KG1 (cell line): ENCODE data around the gene TRAM2.

Experiments
- DNase-seq: peaks from one replicate; lab custom pipeline; 2025; lab: John Stamatoyannopoulos, UW

The TRAM2 gene, protein sequence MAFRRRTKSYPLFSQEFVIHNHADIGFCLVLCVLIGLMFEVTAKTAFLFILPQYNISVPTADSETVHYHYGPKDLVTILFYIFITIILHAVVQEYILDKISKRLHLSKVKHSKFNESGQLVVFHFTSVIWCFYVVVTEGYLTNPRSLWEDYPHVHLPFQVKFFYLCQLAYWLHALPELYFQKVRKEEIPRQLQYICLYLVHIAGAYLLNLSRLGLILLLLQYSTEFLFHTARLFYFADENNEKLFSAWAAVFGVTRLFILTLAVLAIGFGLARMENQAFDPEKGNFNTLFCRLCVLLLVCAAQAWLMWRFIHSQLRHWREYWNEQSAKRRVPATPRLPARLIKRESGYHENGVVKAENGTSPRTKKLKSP

DNA sequence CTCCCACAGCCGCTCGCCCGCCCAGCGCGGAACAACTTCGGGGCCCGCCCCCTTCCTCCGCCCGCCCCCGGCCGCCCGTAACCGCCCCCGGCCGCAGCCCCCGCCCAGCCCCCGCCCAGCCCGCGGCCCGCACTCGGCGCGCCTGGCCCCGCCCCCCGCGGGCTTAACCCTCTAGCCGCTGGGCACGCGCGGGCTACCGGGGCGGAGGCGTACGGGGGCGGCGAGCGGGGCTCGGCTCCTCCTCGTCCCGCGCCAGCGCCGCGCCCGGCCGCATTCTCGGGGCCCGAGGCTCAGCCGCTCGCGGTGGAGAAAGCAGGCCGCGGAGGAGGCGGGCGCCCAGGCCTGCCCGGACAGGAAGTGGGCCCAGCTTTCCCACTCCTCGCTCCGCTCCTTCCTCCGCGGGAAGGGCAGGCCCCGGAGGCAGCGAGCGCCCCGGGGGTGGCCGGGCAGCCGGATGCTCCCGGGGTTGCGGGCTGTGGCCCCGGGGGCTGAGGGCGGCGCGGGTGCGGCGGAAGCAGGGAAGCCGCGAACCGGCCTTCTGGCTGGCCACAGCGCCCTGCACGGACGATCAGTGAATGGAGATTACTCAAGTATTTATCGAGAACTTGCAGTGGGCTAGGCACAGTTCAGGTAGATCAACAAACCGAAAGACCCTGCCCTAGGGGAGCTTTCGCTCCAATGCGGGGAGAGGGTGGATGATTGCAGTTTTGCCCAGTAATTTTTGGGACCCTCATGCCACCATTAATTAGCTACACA lies at the start of gene TRAM2:
Gene TRAM2 (minus strand): TSS at position 39 of the 756 bp plus-strand sequence. CDS start 145 bp downstream, outside the sequence.
- DNase-seq: peak; percentile 62

DNA sequence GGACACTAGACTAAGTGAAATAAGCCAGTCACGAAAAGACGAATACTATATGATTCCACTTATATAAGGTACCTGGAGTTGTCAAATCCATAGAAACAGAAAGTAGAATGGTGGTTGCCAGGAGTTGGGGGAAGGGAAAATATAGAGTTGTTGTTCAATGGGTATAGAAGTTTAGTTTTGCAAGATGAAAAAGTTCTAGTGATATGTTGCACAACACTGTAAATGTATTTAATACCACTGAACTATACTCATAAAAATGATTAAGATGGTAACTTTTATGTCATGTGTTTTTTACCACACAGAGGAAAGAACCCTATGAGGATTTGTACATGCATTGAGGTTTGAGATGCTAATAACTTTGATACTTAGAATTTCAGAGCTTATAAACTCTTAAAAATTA lies 46.0 kb upstream of the TRAM2 start:
- no peak for DNase-seq

DNA sequence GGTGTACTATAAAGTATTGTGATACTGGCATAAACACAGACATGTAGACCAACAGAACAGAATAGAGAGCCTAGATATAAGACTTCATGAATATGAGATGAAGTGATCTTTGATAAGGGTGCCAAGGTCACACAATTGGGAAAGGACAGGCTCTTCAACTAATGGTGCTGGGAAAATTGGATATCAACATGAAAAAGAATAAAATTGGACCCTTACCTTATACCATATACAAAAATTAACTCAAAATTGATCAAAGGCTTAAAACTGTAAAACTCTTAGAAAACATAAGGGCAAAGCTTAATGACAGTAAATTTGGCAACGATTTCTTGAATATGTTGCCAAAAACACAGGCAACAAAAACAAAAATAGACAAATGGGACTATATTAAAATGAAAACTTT lies 44.8 kb upstream of the TRAM2 start:
- DNase-seq: no peak

DNA sequence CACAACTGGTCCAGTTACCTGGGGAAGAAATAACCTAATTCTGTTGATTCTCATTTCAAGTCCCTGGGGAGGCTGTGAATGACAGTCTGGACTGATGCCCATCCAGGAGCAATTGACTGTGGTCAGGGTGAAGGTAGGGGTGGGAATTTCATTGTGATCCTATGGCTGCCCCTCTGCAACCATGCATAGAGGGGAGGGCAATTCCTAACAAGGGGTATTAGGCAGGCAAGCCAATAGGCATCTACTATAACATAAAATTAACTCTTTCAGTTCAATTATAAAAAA lies 44.0 kb upstream of the TRAM2 start:
- DNase-seq: no peak

DNA sequence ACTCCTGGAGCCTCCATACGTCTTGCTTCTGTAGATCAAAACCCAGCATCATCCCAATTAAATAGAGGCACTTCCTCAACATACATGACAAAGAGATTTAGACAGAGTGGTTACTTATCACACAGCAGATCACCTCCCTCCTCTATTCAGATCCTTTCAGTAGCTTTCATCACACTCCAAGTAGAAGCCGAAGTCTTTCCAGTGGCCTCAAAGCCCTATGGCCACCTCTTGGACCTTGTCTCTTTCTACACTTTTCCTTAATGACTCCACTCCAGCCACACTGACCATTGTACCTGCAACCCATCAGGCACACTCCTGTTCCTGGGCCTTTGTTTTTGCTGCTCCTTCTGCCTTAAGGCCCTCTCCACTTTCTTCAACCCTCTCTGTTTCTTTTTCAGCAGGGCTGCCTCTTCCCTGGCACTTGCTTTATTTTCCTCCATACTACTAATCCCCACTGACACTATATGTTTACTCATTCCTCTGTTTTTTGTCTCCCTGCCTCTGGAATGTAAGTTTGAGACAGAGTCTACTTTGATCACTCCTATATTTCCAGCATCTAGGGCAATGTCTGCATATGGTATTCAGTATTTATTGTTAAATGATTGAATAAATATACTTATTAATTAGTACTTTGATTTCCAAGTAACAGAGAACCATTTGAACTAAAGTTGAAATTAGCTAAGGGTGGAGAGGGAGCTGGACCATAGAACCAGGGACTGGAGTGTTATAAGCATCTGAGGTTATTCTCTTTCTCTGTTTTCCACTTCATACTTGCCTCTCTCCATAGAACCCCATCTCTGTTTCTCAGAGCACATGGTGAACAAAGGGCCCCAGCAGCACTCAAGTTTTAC lies 43.4 kb upstream of the TRAM2 start:
- DNase-seq: no peak

DNA sequence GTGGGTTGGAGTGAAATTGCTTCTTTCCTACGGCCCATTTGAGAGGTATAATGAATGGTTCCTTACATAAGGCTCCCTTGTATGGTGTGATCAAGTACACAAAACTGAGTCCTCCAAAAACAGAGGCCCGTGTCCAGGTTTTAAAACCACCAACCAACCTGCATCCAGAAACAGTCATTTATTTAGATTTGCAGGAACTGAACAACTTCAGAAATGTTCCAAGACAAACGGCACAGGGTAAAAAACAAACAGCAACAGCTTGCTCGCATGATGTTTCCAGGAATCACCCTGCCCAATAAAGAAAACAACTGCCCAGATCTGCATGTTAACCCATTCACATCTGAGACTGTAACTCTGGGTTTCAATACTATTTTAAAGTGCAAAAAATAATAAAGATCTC lies 40.2 kb upstream of the TRAM2 start:
- DNase-seq: no peak

DNA sequence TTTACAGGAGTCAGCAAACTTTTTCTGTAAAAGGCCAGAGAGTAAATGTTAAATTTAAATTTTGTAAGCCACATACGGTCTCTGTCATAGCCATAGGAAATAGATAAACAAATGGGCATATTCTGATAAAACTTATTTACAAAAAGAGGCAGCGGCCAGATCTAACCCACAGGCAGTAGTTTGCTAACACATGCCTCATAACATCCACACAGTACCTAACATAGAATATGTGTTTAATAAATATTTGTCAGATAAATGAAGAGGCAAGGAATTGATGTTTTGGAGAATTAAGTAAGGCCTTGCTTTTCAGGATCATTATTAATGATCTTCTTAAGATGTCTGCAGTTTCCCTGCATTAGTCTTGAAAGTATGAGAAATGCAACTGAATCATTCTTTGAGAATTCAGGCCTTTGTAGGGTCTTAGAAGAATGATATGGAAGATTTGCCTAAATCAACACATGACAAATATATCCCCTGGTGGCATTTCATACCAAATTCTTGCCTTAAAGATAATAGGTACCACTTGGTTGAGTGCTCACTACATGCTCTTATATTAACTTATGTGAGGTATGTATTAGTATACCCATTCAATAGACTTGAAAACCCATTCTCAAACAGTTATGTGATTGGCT lies 39.3 kb upstream of the TRAM2 start:
- DNase-seq: no peak

DNA sequence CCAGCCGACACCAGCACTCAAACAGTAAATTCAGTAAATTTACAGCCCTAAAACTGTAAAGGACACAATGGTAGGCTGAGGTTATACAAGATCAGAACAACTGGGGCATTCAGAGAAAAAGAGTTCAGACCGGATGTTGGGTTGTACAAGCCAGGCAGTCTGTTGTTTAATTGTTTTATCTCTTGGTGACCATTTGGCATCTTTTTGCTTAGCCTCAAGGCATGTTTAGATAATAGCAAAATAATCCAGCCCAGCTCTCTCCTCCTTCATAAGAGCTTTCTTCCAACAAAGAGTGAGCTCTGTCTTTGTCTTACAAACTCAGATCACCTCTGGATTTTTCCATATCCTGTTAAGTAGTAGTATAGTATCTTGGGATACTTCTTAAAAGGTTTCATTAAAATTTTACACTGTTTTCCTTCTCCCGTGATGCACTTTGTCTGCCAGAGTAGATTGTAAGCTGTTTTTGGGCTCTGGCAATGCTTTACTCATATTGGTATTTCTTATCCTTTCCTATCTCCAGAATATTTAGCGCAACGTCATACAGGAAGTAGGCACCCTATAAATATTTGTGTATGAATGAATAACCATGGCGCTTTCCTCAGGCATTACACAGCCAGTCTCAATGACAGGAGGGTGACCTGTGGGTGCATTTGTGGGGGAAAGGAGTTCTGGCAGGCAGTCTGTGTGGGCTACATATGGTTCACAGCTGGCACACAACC lies 35.6 kb upstream of the TRAM2 start:
- DNase-seq: peak; percentile 11

DNA sequence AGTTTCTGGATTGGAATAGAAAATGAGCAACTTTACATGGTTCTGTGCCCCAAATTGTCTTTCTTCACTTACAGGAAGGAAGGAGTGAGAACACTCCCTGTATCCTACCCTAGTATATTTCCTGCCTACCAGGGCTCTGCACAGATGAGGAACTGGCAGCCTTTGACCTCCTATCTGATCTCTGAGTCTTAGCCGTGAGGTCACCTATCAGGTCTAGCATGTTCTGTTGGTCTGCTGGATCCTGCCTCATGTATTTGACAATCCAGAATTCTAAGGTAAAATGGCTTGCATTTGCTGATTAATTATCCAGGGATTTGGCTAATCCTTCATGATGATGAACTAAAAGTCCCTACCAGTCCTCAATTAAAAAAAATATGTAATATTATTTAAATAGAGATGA lies 35.0 kb upstream of the TRAM2 start:
- DNase-seq: no peak

DNA sequence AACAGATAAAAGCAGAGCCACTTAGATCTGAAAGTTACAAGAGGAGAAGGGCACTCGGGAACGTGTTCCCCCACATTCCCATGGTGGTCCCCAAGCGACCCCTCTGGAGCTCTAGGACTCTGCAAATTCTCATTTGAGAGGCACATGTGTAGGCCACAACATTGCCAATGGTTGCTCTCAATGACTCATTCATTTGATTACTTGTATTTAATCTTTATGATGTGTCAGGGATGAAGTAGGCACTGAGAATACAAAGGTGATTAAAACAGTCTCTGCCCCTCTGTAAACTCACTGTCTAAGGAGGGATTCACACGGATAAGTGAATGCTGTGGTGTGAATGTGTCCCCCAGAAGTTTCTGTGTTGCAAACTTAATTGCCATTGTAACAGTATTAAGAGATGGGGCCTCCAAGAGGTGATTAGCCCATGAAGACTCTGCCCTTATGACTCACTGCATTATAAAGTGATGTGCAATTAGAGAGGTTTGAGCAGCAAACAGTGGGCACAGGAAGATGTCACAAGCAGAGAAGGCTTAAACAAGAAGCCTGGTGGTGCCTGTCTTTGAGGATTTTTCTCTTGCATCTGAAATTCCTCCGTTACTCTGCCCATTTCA lies 34.0 kb upstream of the TRAM2 start:
- DNase-seq: no peak

DNA sequence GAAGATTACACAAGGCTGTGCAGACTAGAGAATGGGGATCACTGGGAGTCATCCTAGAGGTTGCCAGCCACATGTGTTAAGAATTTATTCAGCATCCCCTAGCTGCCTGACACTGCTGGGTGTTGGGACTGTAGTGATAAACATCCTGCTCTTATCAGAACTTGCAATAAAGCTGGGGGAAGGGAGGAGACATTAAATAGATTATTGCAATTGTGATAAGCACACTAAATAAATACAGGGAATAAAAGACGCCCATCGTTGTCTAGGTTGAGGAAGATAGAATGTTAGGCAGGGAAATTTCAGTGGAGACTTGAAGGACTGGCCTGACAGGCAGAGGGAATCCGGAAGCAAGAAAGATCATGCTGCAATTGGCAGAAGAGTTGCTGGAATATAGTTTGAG lies 33.2 kb upstream of the TRAM2 start:
- no peak for DNase-seq

DNA sequence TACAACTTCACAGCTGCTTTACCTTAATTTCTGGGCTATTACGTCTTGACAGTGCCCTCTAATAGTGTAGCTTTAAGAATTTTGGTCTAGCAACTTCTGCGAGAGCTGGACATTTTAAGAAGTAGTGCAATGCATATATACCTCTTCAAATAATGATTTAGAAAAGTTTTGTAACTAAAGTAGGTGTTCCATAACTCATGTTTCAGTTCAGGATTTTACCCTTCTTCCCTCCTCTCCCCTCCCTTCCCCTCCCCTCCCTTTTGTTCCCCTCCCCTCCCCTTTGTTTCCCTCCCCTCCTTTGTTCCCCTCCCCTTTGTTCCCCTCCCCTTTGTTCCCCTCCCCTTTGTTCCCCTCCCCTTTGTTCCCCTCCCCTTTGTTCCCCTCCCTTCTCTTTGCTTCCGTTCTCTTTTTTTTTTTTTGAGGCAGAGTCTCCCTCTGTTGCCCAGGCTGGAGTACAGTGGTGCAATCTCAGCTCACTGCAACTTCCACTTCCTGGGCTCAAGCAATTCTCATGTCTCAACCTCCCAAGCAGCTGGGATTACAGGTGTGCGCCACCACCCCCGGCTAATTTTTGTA lies 28.8 kb upstream of the TRAM2 start:
- DNase-seq: no peak

DNA sequence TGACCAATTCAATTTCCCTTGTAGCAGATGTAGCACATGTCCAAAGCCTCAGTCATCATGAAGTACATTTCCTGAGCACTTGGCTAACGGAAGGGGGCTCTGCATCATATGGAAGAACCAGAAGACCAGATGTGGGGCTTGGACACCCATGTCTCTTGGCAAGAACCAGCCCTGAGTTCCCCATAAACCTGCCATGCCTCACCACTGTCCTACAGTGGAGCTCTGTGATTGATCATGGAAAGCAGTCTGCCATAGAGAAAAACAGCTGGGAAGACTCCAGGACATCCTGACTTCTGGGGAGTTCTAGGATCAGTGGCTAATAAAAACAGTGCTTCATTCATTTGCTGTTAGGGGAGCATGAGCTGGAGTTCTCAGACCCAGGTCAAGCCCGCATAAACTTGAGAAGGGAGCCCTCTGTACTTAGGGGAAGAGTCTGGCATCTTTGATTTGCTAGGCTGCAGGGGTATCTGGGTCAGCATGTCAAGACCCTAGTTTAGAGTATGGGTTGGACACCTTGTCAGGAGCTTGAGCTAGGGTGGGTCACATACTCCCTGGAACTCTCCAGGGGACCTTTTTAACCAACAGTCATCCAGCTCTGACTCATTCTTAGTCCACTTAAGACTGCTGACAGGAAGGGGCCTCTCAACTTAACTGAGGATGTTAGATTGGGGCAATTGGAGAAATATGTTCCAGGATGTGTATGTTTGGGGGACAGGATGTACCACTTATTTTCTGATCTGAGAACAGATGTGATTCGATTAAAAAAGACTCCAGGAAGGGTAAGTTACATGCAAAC lies 26.3 kb upstream of the TRAM2 start:
- DNase-seq: no peak

DNA sequence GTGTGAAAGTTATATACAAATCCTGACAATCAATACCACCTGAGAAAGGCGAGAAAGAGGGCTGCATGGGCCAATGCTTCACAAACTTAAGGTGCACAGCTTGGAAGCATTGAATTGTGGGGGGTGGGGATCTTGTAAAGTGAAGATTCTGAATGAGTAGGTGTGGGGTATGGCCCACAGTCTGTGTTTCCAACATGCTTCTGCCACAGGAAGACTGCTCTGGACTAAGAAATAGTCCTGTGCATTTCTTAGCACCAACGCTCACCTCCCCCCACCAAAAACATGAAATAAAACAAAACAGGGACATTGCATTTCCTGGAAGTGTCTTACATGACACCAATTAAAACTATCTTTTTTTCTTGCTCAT lies 21.9 kb upstream of the TRAM2 start:
- no peak for DNase-seq

DNA sequence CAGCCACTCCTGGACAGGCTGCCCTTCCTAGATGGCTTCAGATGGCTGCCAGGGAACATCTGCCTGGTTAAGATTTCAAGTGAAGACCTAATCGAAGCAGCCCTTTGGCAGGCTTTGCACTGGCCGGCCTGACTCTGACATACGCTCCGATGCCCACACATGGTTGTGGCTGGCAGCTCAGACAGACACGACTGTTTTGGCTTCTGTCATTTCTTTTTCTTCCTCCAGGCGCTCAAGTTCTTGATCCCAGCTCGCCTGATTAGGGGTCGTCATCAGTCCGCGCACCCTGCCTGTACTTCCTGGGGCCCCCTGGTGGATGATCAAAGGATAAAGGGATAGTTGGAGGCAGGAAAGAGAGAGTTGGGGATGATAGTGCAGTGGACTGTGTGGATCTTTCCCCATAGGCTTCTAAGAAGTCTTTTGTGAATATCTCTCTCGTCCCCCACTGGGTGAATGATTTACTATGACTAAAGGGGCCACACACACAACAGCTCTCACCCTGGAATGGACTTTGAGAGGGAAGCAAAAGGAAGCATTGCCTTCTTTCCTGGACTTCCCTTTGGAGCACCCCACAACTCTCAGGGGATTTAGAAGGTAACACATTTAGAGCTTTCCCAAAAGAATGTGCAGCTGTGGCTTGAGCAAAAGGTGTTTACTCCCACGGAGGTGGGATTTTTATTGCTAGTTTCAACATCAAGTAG lies 21.4 kb upstream of the TRAM2 start:
- DNase-seq: no peak

DNA sequence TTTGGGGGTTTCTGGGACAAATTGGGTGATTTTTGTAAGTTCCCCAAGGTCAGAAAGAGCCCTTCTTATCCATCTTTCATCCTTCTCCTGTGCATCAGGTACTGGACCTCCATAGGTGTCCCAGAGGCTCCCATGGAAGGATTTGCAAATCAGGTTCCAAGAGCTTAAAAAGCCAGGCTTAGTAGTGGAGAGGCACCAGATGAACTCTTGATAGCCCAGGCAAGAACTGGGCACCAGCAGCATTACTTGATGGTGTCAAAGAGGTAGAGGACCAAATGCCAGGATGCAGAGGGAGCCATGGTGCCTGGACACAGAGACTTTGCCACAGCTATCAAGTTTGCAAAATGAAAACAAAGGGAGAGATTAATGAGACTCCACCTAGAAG lies 20.9 kb upstream of the TRAM2 start:
- DNase-seq: no peak

DNA sequence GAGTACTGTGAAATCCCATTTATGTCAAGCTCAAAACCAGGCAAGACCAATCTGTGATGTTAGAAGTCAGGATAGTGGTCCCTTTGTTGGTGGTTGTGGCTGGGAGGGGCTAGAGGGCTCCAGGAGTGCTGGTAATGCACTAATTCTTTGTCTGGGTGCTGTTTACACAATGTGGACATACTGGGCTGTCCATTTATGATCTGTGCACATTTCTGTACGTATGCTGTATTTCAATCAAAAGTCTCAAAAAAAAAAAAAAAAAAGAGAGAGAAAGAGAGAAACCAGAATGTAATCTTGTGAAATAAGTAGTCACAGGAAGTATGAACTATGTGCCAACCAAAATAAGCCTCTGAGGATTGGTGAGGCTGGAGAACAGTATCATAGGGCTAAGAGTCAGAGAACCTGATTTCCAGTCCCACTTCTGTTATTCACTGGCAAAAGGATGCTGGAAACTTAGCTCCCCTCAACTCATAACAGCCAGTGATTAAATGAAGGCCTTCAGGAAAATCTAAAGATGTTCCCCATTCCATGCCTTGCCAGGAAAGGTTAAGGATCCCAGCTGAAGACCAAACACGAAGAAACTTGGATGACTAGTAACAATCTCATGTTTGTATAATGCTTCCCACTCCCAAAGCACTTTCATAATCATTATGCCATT lies 19.6 kb upstream of the TRAM2 start:
- DNase-seq: no peak

DNA sequence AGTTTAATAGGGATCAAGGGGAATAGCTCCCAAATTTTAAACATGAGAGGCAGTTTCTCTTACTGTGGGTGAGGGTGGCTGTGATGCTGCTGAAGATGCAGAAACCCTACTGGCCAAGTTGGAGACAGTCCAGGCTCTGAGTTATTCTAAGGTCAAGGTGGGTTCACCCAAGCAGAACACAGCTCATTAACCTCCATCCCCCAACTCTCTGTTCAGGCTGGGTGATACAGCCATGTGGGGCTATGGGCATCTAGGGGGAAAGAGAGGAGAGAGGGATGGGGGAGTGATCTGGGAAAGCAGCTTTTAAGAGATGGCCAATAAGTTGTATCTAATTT lies 18.9 kb upstream of the TRAM2 start:
- no peak for DNase-seq
